A549 treated with ZK216348 at 1 μM for 4 hours (cell line): ENCODE measurements around the gene TAF11L12. TPM values are rescaled to one million over a fixed set of nuclear protein-coding genes. Genes with fewer than 3 reads are reported as not detected.

Experiments
- total RNA-seq: library from RNA; stranded (reverse); fragments of 200-300 nt; extraction: Qiagen RNA extraction; gene quantifications from 5 replicates; pipeline ENCODE4 v1.2.3, GENCODE V29; 2022; ENCODE audit warnings: low read depth

Gene TAF11L12
- 0.26 TPM in 1 of 5 replicates, not detected in the others for total RNA-seq

GRCh38 chr5:17610092-17610491 is at the start of gene TAF11L12:
TAF11L12 (plus strand) TSS chr5:17610392.

DNA sequence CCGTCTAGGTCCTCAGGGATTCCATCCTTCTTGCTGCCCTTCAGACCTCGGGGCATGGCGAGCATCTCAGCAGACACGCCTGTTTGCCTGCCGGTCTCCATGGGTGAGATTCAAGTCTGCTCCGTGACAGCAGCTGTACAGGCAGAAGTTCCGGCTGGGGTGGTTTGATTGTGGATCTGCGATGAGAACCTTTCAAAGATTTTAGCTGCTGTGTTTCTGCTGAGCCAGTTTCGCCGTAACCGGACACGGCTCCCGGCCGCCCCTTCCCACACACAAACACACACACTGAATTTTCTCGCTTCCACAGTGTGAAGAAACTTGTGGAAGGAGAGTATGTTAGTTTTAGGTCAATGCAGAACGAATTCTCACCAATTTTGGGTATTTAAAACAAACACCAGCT is 24.5 kb upstream of the TAF11L12 start, which contains the start of gene TAF11L7:
Gene TAF11L7, minus strand, starts transcription at position 101 of the 400 bp plus-strand sequence.

DNA sequence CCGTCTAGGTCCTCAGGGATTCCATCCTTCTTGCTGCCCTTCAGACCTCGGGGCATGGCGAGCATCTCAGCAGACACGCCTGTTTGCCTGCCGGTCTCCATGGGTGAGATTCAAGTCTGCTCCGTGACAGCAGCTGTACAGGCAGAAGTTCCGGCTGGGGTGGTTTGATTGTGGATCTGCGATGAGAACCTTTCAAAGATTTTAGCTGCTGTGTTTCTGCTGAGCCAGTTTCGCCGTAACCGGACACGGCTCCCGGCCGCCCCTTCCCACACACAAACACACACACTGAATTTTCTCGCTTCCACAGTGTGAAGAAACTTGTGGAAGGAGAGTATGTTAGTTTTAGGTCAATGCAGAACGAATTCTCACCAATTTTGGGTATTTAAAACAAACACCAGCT is 19.3 kb upstream of the TAF11L12 start, which contains the start of gene TAF11L8:
Gene TAF11L8, minus strand, starts transcription at position 101 of the 400 bp plus-strand sequence.

GRCh38 chr5:17594255-17594654 is 15.9 kb upstream of the TAF11L12 start, which contains the start of gene TAF11L9:
TAF11L9 (minus strand) TSS chr5:17594394.

GRCh38 chr5:17597728-17598127 is 12.5 kb upstream of the TAF11L12 start, which contains the start of gene TAF11L10:
TAF11L10 (minus strand) TSS chr5:17597828.

GRCh38 chr5:17603880-17604279 is 6.3 kb upstream of the TAF11L12 start, which contains the start of gene TAF11L11:
TAF11L11 (plus strand) TSS chr5:17604183.

GRCh38 chr5:17631788-17632187 is 21.6 kb downstream of the TAF11L12 start, which contains the start of gene TAF11L13:
TAF11L13 (plus strand) TSS chr5:17632088.

GRCh38 chr5:17634160-17634559 is 24.0 kb downstream of the TAF11L12 start, which contains the start of gene TAF11L14:
TAF11L14 (plus strand) TSS chr5:17634460.

Other genes with a start within 250 kb of the TAF11L12 start
- gene TAF11L2, start 112.2 kb upstream of the TAF11L12 start, total RNA-seq = not detected in 5 replicates
- gene TAF11L3, start 92.0 kb upstream of the TAF11L12 start, total RNA-seq = not detected in 5 replicates
- gene TAF11L4, start 88.6 kb upstream of the TAF11L12 start, total RNA-seq = not detected in 5 replicates
- gene TAF11L5, start 85.2 kb upstream of the TAF11L12 start, total RNA-seq = not detected in 5 replicates
- gene TAF11L6, start 81.7 kb upstream of the TAF11L12 start, total RNA-seq = not detected in 5 replicates
- not detected in 5 replicates for gene TAF11L7, start 24.6 kb upstream of the TAF11L12 start, total RNA-seq
- not detected in 5 replicates for gene TAF11L8, start 19.4 kb upstream of the TAF11L12 start, total RNA-seq
- gene TAF11L9, start 16.0 kb upstream of the TAF11L12 start, total RNA-seq = not detected in 5 replicates
- gene TAF11L10, start 12.6 kb upstream of the TAF11L12 start, total RNA-seq = not detected in 5 replicates
- gene TAF11L11, start 6.2 kb upstream of the TAF11L12 start, total RNA-seq = 0.18 to 0.24 TPM in 2 of 5 replicates, not detected in the others
- not detected in 5 replicates for gene TAF11L13, start 21.7 kb downstream of the TAF11L12 start, total RNA-seq
- not detected in 5 replicates for gene TAF11L14, start 24.1 kb downstream of the TAF11L12 start, total RNA-seq